Stimulated activated CD8-positive, alpha-beta memory T cell treated with anti-CD3 and anti-CD28 coated beads, Interleukin-7, amount 100 ng/mL, for 1 hour (primary cell): Measurements from ENCODE around the gene PWWP2B.

Experiments
- DNase-seq, 2 donors: peaks; one replicate each; pipeline ENCODE4 v3.0.0-alpha.2; 2020; ENCODE audit warnings: low read depth in 2 of 2

PWWP2B gene

DNA sequence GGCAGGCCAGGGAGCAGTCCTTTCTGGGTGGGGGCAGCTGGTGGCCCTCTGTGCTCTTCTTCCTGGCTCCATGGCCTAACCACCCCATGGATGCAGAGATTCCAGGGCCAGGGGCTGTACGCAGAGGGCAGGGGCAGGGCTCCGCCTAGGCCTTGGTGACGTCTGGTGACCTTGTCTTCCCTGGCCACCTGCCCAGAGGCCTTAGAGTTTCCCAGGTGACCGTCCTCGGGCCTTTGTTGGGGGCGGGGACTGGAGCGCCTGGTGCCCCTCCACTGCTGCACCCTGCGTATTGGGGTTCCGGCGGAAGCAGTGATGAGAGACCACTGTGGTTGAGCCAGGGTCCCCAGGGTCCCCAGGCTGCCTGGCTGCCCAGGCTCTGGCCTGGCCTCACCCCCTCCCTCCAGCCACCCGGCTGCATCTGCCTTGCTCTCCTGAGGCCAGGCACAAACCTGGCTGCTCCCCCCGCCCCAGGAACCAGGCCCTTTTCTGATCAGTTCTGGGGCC lies 10.3 kb downstream of the PWWP2B start:
- no peak for DNase-seq

- no peak for DNase-seq
These were observed 10.9 kb downstream of the PWWP2B start for GRCh38 chr10:132407846-132408278.

DNA sequence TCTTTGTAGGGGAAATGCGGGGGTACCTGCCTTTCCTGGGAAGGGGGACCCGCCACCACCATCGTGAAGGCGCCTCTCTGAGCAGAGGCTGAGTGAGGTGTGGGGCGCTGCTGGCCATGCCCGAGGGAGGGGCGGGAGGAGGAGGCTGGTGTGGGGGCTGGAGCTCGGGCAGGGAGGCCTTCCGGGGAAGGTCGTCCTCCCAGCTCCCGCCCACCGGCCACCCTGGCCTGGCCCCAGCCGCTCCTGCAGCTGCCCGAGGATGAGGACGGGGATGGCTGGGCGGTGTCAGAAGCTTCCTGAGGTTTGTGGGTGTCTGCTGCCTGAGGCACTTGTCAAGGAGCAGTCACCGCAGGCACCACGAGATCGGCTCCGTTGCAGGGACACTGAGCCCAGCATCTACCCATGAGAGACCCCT lies 11.4 kb downstream of the PWWP2B start:
- no peak for DNase-seq

DNA sequence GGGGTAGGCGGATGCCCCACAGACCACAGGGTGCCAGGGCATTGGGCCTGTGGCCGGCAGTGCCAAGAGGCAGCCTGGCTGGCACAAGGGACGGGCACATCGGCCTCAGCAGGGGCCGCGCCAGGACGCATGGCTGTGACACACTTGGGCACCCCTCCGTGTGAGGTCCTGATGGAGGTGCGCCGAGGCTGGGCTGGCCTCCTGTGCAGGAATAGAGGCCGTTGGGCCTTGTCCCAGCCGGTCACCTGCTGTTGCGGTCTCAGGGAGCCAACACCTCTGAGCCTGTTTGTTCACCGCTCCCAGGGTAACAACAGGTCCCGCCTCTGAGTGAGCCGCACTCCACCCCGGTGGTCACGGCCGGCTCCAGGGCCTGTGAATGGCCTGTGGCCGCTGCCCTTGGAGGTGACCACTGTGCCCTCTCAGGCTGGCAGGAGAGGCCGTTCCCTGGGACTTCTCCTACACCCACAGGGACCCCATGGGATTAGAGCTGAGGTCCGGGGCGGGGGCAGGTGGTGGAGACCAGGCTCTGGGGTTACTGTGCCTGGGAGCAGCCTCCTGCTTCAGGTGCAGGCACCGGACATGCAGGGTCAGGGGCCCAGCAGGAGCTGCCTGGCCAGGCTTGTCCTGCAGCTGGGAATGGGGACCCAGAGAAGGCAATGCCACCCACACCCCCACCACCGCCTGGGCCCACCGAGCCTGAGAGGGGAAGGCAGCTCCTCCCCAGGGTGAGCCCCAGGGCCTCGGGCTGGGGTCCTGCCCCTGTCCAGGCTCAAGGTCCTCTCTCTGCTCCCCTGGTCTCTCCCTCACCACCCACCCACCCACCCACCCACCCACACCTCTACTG lies 12.0 kb downstream of the PWWP2B start:
- no peak for DNase-seq

DNA sequence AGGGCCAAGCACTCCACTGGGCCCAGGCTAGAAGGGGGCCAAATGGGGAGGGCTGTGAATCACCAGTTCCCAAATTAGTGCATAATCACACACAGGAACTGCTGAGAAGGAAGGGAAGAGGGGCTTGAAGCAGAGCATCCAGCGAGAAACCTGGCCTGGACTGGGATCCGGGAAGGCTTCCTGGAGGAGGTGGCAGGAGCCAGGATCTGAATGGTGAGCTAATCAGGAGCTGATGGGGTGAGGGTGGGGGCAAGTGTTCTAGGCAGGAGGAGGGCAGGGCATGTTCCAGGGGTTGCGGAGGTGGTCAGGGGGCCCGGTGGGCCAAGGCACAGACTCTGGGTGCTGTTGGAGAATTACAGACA lies 12.6 kb downstream of the PWWP2B start:
- no peak for DNase-seq

GRCh38 chr10:132410056-132410778 lies 13.2 kb downstream of the PWWP2B start:
- no peak for DNase-seq

DNA sequence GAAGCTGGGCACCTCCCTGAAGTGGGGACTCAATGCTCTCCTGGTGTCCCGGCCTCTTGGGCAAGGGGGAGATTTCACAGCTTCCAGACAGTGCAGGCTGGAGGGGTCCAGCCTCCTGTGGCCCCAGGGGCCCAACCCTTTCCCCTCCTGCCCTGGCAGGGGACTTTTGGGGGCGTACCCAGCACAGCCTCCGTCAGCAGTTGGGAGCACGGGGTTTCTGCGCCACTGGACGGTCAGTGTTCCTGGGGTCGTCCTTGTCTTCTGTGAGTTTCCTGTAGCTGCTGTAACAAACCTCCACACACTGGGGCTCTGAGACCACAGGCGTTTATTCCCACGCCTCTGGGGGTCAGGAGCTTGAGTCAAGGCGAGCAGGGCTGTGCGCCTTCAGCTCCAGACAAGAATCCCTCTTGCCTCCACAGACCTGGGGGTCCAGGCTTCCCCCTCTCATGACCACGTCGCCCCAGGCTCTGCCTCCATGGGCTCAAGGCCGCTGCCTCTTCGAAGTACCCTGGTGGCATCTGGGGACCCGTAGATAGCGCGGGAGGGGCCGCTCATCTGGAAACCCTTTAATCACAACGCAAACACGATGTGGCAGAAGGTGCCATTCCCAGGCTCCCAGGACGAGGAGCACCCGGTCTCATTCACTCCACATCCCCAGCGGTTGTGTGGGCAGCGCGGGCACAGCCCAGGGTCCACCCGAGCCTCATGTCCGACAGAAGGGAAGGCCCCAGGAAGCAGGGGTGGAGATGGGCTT lies 14.0 kb downstream of the PWWP2B start:
- no peak for DNase-seq

- no peak for DNase-seq
These were observed 14.7 kb downstream of the PWWP2B start for GRCh38 chr10:132411561-132412253.

GRCh38 chr10:132412316-132413192 lies 15.6 kb downstream of the PWWP2B start:
- no peak for DNase-seq

GRCh38 chr10:132413226-132414205 lies 16.5 kb downstream of the PWWP2B start:
- no peak for DNase-seq

- DNase-seq, result no peak
These were observed 17.5 kb downstream of the PWWP2B start for GRCh38 chr10:132414402-132415016.

GRCh38 chr10:132415255-132415654 lies 18.3 kb downstream of the PWWP2B start:
- no peak for DNase-seq

- DNase-seq, result no peak
These were observed 19.0 kb downstream of the PWWP2B start for GRCh38 chr10:132415956-132416355.

- DNase-seq, result no peak
These were observed 19.7 kb downstream of the PWWP2B start for GRCh38 chr10:132416566-132417256.

DNA sequence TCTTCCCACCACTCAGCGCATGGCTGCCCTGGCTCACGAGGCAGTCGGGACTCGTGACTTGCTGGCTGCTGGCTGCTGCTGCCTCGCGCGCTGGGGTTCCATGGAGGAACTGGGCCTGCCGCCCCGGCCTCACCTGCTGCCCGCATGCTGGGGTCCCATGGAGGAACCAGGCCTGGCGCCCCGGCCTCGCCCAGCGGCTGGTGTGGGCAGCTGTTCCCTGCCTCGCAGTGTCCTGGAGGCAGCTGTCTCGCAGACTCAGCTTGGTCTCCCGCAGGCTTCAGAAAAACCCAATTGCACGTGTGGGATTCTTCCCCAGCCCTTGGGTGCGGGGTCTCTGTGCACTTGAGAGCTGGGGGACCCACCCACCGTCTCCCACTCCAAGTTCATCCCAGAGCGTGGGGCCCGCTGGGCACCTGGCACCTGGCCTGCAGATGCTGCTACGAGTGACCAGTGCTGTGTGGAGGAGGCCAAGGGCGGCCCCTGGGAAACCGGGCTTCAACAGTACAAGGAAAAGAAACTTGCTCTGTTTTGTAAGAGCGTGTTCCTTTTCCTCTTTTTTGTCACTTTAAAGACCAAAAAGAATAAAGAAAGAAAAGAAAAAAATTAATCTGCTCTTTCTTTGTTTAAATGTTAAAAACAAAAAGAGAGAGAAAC lies 20.4 kb downstream of the PWWP2B start:
- DNase-seq, result no peak

- no peak for DNase-seq
These were observed 21.0 kb downstream of the PWWP2B start for GRCh38 chr10:132417957-132418441.

- DNase-seq, result no peak
These were observed 21.8 kb downstream of the PWWP2B start for GRCh38 chr10:132418527-132419416.
